GM21526 (cell line): Measurements from ENCODE around the gene BCL2.
A peak's percentile ranks its signal among the peaks of the same experiment; 100 is the strongest.

Experiments used
- ATAC-seq: cut with Tn5 transposase; IDR thresholded peaks from one replicate; pipeline ENCODE4 v1.9.1; 2021; ENCODE audit warnings: moderate library complexity; ENCODE audit not compliant: unreplicated experiment, low FRiP score

BCL2 gene

DNA sequence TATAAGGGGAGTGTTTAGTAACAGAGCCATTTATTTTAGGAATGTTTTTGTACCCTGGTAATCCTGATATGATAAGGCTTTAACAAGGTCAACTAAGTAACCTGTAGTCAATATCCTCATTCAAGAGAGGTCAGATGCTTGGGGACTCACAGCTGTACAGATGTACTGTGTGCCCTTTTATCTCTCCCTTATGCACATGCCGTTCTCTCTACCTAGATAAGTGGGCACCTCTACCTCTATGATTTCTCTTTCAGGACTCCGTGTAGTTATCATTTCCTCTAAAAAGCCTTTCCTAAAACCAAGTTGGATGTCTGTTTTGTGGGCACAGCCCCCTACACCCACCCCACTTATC lies 132.4 kb downstream of the BCL2 start:
- ATAC-seq = no peak

DNA sequence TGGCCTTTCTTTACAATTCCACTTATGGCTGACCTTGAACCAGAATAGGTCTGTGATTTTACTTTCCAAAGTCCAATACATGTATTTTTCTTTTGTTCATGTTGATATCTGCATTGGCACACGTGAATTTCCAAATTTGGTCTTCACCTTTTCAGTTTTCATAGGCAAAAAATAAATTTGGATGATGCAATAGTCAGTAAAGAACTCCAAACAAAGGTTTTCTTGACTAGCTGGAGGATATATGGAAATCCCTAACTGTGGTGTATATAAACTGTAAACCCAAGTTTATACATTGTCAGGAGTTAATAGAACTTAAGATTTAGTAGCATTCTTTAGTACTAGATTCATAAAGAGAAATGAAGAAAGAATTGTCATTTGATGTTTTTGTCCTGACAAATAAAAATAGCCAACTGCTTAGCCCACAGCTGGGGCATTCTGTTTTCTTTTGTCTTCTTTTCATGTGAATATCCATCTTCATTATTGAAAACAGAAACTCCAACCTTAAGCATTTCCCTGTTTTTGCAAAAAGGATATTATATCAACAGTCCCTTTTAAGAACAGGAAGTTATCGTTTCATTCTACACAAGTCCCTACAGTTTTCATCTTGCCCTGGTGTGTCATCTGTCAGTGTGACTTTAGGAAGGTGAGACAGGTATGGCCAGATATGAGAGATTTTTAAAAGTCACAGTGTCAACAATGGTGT lies 132.9 kb downstream of the BCL2 start:
- no peak for ATAC-seq

DNA sequence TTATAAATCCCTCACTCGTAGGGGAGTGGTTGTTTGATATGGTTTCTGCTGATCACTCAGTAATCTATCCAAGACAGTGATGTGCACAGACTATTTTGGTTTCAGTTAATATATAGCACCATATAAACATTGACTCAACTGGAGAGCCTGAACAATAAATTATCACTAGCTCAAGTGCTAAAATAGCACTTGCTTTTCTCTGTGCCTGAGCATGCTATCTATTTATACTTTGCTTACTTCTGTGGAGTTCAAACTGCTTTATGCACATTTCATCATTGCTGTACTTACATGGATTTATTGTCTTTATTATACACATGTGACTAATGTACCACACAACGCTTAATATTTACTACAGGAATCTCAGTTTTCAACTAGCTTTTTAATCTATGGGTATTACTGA lies 133.6 kb downstream of the BCL2 start:
- ATAC-seq = no peak

DNA sequence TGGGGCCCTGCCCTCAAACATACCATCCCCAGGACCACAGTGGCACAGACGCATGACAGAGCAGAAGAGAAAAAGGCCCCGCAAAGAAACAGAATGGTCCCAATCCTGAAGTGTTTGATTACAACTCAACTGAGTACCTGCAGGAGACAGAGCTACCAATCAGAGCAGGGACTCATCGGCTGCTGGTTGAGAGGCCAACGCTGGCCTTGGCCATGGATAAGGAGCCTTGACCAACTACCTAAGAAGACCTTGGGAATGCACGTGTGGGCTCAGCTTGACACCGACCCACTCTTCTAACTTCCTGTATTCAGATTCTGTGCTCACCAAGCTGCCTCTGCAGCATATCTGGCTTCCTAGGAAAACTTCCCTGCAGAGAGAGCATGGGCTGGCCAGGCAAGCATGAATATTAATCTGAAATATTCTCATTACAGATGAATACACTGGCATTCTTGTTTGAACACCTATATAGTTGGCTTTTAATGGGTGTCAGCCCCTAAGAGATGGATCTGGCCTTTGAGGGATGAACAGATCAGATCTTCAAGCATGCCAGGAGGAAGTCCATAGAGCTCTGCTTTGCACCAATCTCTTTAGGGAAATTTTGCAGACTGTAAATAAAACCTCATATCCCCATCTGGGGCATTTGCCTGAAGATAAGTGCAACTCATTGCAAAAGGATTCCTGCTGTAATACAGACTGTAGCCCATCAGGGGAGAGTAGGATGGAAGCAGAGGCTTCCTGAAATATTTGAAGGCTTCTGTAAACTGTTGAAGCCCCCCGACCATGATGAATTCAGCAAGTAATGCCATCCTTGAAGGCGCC lies 135.4 kb downstream of the BCL2 start:
- no peak for ATAC-seq

DNA sequence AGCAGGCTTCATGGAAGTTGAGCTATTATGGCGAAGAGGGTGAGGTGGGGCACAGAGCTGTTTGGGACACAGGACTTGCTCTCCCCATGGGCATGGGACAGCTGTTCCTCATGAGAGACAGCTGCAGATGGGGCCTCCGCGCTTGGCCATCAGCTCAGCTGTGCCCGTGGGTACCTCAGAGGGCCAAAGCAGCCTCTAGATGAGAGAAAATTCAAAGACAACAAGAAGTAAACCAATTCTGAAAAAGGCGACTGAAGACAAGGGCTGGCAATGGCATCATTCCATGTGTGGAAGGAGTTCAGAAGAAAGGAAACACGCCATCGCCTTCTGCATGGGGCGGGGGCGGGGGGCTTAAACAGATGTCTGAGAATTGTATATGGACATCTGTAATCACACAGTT lies 136.2 kb downstream of the BCL2 start:
- no peak for ATAC-seq

DNA sequence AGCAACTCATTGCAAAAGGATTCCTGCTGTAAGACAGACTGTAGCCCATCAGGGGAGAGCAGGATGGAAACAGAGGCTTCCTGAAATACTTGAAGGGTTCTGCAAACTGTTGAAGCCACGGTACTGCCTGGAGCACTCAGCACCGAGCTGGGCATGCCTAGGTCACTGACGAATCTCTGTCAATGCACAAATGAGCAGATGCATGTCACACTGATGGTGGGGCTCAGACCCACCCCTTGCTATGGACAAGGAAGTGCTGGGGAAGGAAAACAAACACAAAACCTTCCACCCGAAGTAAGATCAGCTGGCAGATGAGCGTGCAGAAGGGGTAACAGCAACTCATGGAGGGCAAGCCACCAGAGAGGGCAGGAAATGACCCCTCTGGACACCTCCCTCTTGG lies 136.7 kb downstream of the BCL2 start:
- no peak for ATAC-seq

DNA sequence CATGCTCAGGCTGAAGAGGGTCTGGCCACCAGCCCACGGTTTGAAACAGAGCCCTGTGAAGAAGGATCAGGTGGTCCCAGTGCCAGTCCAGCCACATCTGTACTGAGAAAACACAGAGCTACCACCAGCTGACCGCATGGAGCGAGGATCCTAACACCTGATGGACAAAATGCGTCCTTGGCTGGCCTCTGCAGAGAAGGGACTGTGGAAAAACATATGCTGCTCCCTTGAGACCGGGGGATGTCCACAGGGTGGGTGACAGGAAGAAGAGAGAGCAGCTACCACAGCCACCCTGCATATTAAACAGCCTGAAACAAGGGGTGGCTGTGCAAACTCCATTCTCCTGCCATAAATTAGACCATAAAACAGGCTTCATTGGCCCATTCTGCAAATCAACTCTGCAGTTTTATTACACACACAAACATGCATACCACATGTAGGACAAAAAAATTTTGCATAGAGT lies 137.2 kb downstream of the BCL2 start:
- ATAC-seq = no peak

DNA sequence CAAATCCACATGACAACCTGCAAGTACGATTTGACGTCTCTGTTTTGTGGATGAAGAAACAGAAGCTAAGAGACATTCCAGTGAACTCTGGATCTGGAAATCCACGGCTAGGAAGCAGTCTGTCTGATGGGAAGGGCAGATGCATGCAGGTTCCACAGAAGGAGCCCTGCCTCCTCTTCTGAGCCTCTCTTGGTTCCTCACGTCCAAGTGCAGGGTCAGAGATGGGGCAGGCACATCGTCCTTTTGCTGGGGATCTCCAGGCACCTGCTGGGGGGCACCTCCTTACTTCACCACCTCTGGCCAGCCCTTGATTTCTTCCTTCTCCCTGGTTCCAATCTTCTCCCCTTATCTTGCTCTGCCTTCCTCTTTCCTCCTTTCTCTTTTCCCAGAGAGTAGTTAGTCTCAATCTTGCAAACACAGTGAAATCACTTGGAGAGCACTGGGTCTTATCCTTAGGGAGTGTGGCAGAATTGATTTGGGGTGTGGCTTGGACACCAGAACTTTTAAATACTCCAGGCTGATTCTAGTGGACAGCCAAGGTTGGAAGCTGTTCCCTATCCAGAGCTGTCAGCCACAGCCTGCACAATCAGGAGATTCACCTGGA lies 137.8 kb downstream of the BCL2 start:
- no peak for ATAC-seq

DNA sequence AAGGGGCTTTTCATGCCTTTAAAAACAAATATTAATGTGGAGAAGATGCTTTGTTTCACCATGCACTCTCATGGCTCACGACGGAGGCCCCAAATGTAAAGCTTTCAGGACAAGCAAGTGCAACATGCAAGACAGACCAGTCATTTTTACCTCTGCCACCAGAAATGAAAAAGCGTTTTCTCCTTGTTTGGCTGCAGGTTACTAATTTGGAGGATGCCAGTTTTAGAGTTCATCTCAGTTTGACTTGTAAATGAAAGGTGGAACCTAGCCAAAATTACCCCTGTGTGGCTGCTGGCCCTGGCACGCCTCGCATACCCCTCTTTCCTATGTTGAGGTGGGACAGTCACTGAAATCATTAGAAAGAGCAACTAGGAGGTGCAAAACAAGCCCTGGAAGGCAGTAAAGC lies 138.6 kb downstream of the BCL2 start:
- ATAC-seq = peak; percentile 40

DNA sequence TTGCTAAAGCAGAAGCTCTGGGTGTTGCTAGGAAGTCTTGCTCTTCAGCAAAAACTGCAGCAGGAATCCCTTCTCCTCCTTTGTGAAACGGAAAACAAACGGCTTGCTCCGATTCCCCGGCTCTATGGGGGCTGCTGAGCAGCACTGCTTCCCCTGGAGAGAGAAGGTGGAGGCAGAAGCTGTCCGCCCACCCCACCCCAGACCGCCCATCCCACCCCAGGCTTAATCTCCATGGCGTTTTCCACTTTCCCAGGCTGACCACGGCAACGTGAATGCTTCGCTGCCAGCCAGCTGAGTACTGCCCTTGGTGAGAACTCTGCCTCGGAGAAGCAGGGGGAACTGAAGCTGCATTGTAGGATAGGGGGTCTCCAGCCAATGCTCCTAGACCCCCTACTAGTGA lies 139.2 kb downstream of the BCL2 start:
- ATAC-seq = no peak

DNA sequence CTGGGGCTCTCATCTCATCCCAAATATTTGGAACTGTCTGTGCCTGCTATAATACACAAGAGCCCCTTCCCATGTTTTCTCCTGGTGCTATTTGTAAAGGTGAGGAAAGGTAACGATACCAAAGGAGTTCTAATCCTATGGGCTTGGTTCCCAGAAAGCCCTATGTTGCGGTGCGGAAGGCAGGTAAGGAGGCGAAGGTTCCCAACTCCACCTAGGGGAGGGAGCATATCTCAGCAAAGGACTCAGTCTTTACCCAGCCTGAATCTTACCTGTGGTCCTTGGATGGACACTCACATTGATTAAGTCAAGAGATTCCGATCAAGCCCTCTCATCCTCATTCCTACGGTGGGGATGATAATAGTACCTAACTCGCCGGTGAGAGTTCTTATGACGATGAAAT lies 140.1 kb downstream of the BCL2 start:
- no peak for ATAC-seq

DNA sequence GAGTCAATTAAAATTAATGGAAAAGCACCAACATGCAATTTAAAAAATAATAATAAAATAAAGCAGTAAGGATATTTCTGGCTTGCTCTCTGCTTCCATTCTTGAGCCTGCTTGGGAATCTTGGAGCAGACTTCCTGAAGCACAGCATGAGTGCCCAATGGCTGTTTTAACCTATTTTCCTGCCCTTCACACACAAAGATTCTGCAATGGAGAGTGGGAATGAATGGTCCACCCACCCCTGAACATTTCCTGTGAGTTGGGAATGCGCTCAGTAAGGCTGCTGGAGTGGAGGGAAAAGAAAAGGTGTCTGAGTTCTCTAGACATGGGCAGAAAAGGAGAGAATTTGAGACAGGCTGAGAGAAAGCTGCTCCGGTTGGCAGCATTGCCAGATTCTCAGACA lies 140.6 kb downstream of the BCL2 start:
- no peak for ATAC-seq

DNA sequence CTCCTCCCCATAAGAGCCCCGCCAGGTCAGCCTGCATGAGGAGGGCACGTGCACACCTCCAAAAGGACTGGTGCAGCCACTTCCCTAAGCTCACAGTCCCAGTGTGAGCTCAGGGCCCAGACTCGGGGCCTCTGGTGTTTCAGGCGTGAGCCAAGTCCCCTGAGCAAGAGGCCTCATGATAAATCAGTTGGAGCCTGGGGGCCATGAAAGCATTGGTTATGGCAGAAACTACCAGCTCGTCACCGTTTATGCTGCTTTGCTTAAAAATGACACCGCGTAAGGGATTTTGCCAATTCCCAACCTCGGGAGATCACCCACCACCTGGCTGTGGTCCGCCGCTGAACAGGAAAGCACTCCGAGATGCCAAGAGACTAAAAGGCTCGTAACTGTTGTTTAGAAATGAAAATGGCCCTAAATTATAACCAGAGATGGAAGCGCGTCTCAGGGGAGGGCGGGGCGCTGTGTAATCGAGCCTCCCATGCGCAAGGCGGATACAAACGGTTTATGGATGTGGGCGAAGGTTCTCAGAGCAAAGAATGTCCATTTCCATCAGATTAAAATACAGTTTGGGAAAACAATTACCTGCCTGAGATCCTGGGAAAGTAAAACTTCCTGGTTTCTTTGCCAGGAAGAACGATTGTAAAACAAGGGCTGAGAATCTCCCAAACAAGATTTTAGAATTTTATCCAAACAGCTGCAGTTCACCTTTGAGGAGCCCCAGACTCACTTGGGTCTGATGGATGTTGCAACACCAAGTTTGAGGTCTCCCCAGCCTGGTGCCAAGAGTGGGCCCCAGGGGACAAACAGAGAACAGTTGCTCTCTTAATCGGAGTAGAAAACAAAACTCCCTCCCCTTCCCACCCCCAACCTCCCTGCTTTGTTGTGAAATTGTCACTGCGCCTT lies 141.4 kb downstream of the BCL2 start:
- no peak for ATAC-seq

DNA sequence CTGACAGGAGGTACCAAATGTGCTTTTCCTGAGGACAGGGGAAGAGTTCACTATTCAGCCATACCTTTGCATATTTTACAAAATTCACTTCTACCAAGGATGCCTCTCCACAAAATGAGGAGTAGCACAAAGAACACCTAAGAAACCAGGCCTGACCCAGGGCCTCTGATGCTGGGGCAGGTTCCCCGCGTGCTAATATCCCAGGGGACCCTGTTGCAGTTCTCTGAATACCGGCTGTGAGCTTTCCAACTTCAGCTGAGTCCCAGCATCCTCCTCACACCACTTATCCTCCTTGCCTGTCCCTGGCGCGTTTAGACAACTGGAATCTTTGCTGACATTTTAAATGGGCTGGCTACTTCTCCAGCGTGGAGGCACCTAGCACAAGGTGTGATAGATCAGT lies 142.3 kb downstream of the BCL2 start:
- ATAC-seq = no peak

DNA sequence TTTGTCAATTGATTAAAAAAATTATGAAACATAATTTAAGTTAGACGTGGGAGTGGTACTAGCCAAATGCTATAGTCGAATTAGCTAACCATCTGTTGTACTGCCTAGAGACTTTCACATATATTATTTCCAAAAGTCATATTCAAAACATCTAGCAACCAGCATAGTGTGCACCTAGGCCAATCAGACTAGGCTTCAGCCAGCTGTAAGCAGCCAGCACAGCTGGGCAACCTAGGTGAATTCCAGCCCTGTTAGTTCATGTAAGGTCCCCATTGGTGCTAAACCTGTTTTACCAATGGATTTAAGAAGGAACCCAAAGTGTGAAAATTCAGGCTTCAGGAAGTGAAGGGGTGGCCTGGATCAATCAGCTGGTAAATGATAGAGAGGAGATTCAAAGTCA lies 144.3 kb downstream of the BCL2 start:
- peak; percentile 37 for ATAC-seq

DNA sequence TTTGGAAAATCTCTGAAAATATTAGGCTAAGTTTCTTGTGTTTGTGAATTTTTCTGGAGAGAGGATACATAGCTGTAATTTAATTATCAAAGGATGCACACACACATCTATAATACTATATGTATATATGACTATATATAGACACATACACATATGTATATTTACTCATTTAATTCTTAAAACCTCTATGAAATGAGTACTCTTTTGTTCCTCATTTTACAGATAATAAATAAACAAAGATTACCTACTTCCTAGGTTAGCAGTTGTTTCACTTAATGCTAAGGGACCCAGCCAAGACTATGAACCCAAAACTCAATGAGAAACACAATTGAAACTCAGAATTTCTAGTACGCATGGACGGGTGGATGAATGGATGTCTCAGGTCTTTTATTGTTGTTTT lies 145.6 kb downstream of the BCL2 start:
- ATAC-seq = no peak

DNA sequence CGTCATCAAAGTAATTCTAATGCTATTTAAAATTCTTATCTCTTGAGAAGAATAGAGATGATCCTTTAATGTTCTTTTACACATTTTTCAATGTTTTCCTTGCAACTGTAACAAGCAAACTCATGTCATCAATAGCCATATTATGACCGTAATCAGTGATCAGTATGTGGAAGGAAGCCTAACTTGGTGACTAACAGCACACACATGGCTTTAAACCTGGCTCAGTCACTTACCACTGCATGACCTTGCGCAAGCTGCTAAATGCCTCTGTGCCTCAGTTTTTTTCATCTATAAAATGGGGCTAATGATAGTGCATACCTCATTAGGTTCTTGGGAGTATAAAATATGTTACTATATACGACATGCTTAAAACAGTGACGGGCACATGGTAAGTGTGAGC lies 149.7 kb downstream of the BCL2 start:
- no peak for ATAC-seq

DNA sequence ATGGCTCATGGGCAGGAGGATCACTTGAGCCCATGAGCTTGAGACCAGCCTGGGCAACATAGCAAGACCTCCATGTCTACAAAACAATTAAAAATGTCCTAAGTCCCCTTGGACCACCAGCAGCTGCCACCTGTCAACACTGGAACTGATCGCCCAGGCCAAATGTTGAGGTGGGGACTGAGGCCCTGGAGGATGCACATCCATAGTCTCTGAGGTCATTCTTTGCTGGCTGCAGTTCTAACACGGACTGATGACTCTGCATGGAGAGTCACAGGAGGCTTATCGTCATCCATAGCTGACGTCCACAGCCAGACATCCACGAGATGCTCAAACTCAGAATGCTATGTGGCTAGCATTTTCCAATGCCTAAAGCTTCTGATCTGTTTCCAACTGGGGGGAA lies 151.3 kb downstream of the BCL2 start:
- ATAC-seq = no peak

DNA sequence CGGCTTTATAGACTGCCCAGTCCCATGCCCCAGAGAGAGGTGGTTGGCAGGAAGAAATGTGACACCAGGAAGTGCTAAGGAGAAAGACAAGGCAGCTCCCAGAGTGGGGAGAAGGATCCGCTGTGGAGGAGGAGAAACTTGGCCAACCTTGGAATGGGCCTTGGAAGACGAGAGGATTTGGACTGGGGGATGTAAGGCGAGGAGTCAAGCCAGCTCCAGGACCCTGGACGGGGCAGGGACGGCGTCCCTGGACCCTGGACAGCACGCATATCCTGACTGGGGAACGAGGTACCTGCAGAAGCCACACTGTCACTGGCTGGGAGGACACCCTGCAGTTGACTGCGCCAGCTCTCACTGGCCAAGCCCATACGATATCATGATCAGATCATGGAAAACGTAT lies 153.4 kb downstream of the BCL2 start:
- ATAC-seq = no peak

DNA sequence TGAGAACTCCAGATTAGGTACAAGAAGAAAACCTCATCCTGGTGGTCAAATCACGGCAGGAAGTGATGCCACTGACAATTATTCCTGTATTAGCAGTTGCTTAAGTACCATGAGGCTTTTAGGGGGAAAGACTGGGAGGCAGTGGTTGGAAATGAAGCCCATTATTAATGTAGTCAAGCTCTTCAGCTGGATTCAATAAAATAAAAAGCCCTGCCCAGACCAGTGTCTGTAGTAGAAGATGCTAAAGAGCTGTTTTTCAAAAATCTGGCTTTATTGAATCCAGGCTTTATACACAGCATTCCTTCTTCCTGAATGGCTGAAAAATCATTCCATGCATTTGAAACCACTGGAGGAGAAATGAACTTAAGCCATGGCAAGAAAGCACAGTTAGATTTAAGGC lies 155.2 kb downstream of the BCL2 start:
- no peak for ATAC-seq
